ENCODE results near the gene ARHGAP21.

DNA sequence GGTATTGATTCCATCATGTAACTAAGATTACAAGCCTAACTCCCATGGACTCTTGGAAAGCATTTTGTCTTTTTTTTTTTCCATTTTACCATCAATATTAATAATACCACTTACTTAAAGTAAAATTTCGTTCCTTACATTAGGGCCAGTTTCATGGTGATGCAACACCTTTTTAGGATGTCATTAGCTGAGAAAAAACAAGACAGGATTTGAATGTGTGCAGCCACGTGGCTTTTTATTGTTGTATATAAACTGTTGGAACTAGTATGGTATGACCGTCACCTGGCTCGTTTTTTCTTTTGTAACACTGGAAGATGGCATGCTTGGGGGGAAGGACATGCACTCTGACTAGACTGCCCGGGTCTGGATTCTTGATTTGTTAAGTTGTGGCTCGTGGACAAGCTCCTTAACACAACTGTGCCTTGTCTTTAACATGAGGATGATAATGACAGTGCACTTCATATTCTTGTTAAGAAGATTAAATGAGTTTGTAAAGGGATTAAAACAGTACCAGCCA lies 42.1 kb downstream of the ARHGAP21 start:
- TF ChIP-seq, protein P1, sequence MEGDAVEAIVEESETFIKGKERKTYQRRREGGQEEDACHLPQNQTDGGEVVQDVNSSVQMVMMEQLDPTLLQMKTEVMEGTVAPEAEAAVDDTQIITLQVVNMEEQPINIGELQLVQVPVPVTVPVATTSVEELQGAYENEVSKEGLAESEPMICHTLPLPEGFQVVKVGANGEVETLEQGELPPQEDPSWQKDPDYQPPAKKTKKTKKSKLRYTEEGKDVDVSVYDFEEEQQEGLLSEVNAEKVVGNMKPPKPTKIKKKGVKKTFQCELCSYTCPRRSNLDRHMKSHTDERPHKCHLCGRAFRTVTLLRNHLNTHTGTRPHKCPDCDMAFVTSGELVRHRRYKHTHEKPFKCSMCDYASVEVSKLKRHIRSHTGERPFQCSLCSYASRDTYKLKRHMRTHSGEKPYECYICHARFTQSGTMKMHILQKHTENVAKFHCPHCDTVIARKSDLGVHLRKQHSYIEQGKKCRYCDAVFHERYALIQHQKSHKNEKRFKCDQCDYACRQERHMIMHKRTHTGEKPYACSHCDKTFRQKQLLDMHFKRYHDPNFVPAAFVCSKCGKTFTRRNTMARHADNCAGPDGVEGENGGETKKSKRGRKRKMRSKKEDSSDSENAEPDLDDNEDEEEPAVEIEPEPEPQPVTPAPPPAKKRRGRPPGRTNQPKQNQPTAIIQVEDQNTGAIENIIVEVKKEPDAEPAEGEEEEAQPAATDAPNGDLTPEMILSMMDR (conservative IDR thresholded peaks at IDR 0.05) = no peak
- TF ChIP-seq EZH2 (IDR thresholded peaks at IDR 0.05; ENCODE audit: low read depth) = no peak
